Suprapubic skin (tissue), 4 donors: ENCODE data around the gene RALGPS1. TPM values are rescaled to one million over a fixed set of nuclear protein-coding genes. Genes with fewer than 3 reads are reported as not detected.

ENCODE experiments used
- DNase-seq, 2 donors: peaks; one replicate each; pipeline ENCODE4 v3.0.0-alpha.2; 2019; ENCODE audit warnings: low spot score in 2 of 2
- H3K27ac ChIP-seq: fragments of 200-600 bp; sonication (generic); one replicate; pipeline ENCODE4 v1.5.1; 2019
- H3K27me3 ChIP-seq: fragments of 200-600 bp; sonication (generic); one replicate; pipeline ENCODE4 v1.5.1; 2019
- H3K36me3 ChIP-seq: fragments of 200-600 bp; sonication (generic); one replicate; pipeline ENCODE4 v1.5.1; 2019
- H3K4me1 ChIP-seq: fragments of 200-600 bp; sonication (generic); one replicate; pipeline ENCODE4 v1.5.1; 2019
- H3K4me3 ChIP-seq: fragments of 200-600 bp; sonication (generic); one replicate; pipeline ENCODE4 v1.5.1; 2019; ENCODE audit warnings: mild to moderate bottlenecking
- H3K9me3 ChIP-seq: fragments of 200-600 bp; sonication (generic); one replicate; pipeline ENCODE4 v1.5.1; 2019
- CTCF ChIP-seq, 2 donors: fragments of 200-600 bp in 1 of 2; fragments of 450-650 bp in 1 of 2; sonication (generic) in 1 of 2; IDR thresholded peaks; one replicate each; pipeline ENCODE4 v1.5.1; 2016 to 2019; ENCODE audit warnings: antibody characterized with exemption in 2 of 2, mild to moderate bottlenecking in 1 of 2, moderate library complexity in 1 of 2
- EP300 ChIP-seq: sonication (generic); formaldehyde crosslinking; IDR thresholded peaks from one replicate; pipeline ENCODE4 v1.6.1; 2017; ENCODE audit warnings: antibody characterized with exemption
- POLR2A ChIP-seq, 2 donors: fragments of 450-650 bp; IDR thresholded peaks; one replicate each; pipeline ENCODE4 v1.6.1; 2017; ENCODE audit warnings: antibody characterized with exemption in 2 of 2, mild to moderate bottlenecking in 2 of 2, moderate library complexity in 2 of 2
- POLR2AphosphoS5 ChIP-seq, 3 donors: sonication (generic); formaldehyde crosslinking; IDR thresholded peaks; one replicate each; pipeline ENCODE4 v1.6.1; 2017; ENCODE audit warnings: antibody characterized with exemption in 3 of 3
- WGBS: methylation state at CpG from one replicate; pipeline ENCODE4 v1.1.5; 2018; 5-methylcytosine and 5-hydroxymethylcytosine counted together
- total RNA-seq, 4 donors: library from RNA; depleted of rRNA; stranded (reverse); fragments of >200 nt; gene quantifications; one replicate each; pipeline ENCODE4 v1.1.0, GENCODE V29; 2016

The RALGPS1 gene
- total RNA-seq, 4 donors from 2014 or later: 14.8 to 86.7 (median 21.4) TPM

GRCh38 chr9:126962336-126962735 lies 47.8 kb downstream of the RALGPS1 start:
- H3K4me1 ChIP-seq: peaks cover 7% of the 10 kb centered on the region
- H3K27me3 ChIP-seq: no peaks in the 10 kb centered on the region
- no peaks in the 10 kb centered on the region for H3K9me3 ChIP-seq
- H3K4me3 ChIP-seq: no peak overlapping the region
- 93% methylated on average over 5 of the region's 6 CpGs for WGBS
- no peaks in the 10 kb centered on the region for H3K36me3 ChIP-seq
- no peak overlapping the region for H3K27ac ChIP-seq
- no peak for DNase-seq
- no peak for TF ChIP-seq EP300
- TF ChIP-seq POLR2A (IDR thresholded peaks at IDR 0.05): no peak
- no peak for TF ChIP-seq CTCF (IDR thresholded peaks at IDR 0.05)
- no peak for TF ChIP-seq POLR2AphosphoS5 (IDR thresholded peaks at IDR 0.05)

GRCh38 chr9:126965077-126965476 lies 50.5 kb downstream of the RALGPS1 start:
- DNase-seq: no peak
- no peaks in the 10 kb centered on the region for H3K36me3 ChIP-seq
- H3K27me3 ChIP-seq: no peaks in the 10 kb centered on the region
- H3K4me1 ChIP-seq: peaks cover 2% of the 10 kb centered on the region
- WGBS: 85% methylated on average over 3 of the region's 3 CpGs
- TF ChIP-seq CTCF (IDR thresholded peaks at IDR 0.05): no peak
- no peak for TF ChIP-seq POLR2A (IDR thresholded peaks at IDR 0.05)
- no peak overlapping the region for H3K4me3 ChIP-seq
- no peak overlapping the region for H3K27ac ChIP-seq
- no peaks in the 10 kb centered on the region for H3K9me3 ChIP-seq

GRCh38 chr9:126965541-126966428 lies 51.2 kb downstream of the RALGPS1 start:
- Histone ChIP-seq H3K4me3 (no peak overlapping the region), H3K9me3 (no peaks in the 10 kb centered on the region), H3K4me1 (peaks cover 2% of the 10 kb centered on the region), H3K27me3 (no peaks in the 10 kb centered on the region), H3K36me3 (no peaks in the 10 kb centered on the region), H3K27ac (no peak overlapping the region)
- WGBS: 68% methylated on average over 12 of the region's 12 CpGs
- no peak for TF ChIP-seq POLR2AphosphoS5 (IDR thresholded peaks at IDR 0.05)
- no peak for TF ChIP-seq EP300
- peak; percentile 23 to 65 for TF ChIP-seq CTCF (IDR thresholded peaks at IDR 0.05)
- no peak for DNase-seq

GRCh38 chr9:126971261-126971660 lies 56.7 kb downstream of the RALGPS1 start:
- WGBS: 95% methylated on average over 2 of the region's 2 CpGs
- H3K36me3 ChIP-seq: no peaks in the 10 kb centered on the region
- no peaks in the 10 kb centered on the region for H3K27me3 ChIP-seq
- no peaks in the 10 kb centered on the region for H3K4me1 ChIP-seq
- H3K27ac ChIP-seq: no peak overlapping the region
- no peak for DNase-seq
- no peaks in the 10 kb centered on the region for H3K9me3 ChIP-seq
- no peak for TF ChIP-seq EP300
- H3K4me3 ChIP-seq: no peak overlapping the region

GRCh38 chr9:126973651-126974529 lies 59.3 kb downstream of the RALGPS1 start:
- no peaks in the 10 kb centered on the region for H3K27me3 ChIP-seq
- no peak for DNase-seq
- no peak overlapping the region for H3K27ac ChIP-seq
- H3K4me3 ChIP-seq: no peak overlapping the region
- WGBS: 95% methylated on average over 10 of the region's 10 CpGs
- TF ChIP-seq POLR2AphosphoS5 (IDR thresholded peaks at IDR 0.05): no peak
- no peak for TF ChIP-seq POLR2A (IDR thresholded peaks at IDR 0.05)
- no peak for TF ChIP-seq EP300
- TF ChIP-seq CTCF (IDR thresholded peaks at IDR 0.05): no peak
- H3K4me1 ChIP-seq: no peaks in the 10 kb centered on the region
- no peaks in the 10 kb centered on the region for H3K9me3 ChIP-seq
- no peaks in the 10 kb centered on the region for H3K36me3 ChIP-seq
